Tibial artery (tissue), 4 donors: ENCODE data around the gene BCAR1.
"Not testable (repeated sequence)": the region's sequence is repeated elsewhere in the genome, so short reads cannot be mapped to it uniquely, and the experiment has no call there.

Experiments
- DNase-seq, 2 donors: peaks; one replicate each; pipeline ENCODE4 v3.0.0-alpha.2; 2019
- H3K27ac ChIP-seq, 2 donors: fragments of 200-600 bp; sonication (generic) in 1 of 2; 1 replicate in 1 of 2; 2 replicates in 1 of 2; pipeline ENCODE4 v1.5.1; 2018 to 2019; ENCODE audit warnings: mild to moderate bottlenecking in 1 of 2
- H3K27me3 ChIP-seq, 2 donors: fragments of 200-600 bp; sonication (generic) in 1 of 2; one replicate each; pipeline versions ENCODE4 v1.5.1 to v1.6.0; 2016 to 2019
- H3K36me3 ChIP-seq, 3 donors: fragments of 200-600 bp; sonication (generic) in 2 of 3; one replicate each; pipeline ENCODE4 v1.5.1; 2016 to 2019; ENCODE audit warnings: mild to moderate bottlenecking in 2 of 3
- H3K4me1 ChIP-seq, 4 donors: fragments of 200-600 bp; sonication (generic) in 2 of 4; 1 replicate in 3 of 4; 2 replicates in 1 of 4; pipeline ENCODE4 v1.5.1; 2016 to 2019
- H3K4me3 ChIP-seq, 2 donors: fragments of 200-600 bp; sonication (generic) in 1 of 2; 1 replicate in 1 of 2; 2 replicates in 1 of 2; pipeline ENCODE4 v1.5.1; 2018 to 2019; ENCODE audit warnings: mild to moderate bottlenecking in 2 of 2
- H3K9me3 ChIP-seq, 3 donors: fragments of 200-600 bp; sonication (generic) in 1 of 3; one replicate each; pipeline ENCODE4 v1.5.1; 2016 to 2019
- CTCF ChIP-seq, 2 experiments: fragments of 200-600 bp in 1 of 2; fragments of 450-650 bp in 1 of 2; IDR thresholded peaks; one replicate each; pipeline ENCODE4 v1.5.1; 2017 to 2019; ENCODE audit warnings: antibody characterized with exemption in 2 of 2, mild to moderate bottlenecking in 1 of 2, moderate library complexity in 1 of 2
- intact Hi-C: fragments of 100-400 bp; cut with DNase I; formaldehyde crosslinking; loops from one replicate; pipeline ENCODE4 v1.15.0; 2023; ENCODE audit warnings: low total_unique reads

Gene BCAR1

GRCh38 chr16:75224306-75225082 lies 26.9 kb downstream of the BCAR1 start:
- Histone ChIP-seq H3K27me3 (no peaks in the 10 kb centered on the region), H3K9me3 (no peaks in the 10 kb centered on the region), H3K4me1 (peaks cover 0 to 9% (median 0%) of the 10 kb centered on the region in 4 donors), H3K36me3 (peaks cover 19 to 22% (median 22%) of the 10 kb centered on the region in 3 donors), H3K4me3 (no peak overlapping the region), H3K27ac (no peak overlapping the region)
- DNase-seq, result peak in 1 of 2 donors; percentile 66
- no peak for TF ChIP-seq CTCF (IDR thresholded peaks at IDR 0.05)
- intact Hi-C loops, result loop anchor here (2.0 to 5.0 kb wide), 2 partner anchors 18 to 158 kb away; partner anchors contain the start of gene CTRB2

GRCh38 chr16:75223129-75223528 lies 28.3 kb downstream of the BCAR1 start:
- H3K4me1 ChIP-seq, H3K27me3 ChIP-seq, H3K4me3 ChIP-seq, H3K27ac ChIP-seq, H3K9me3 ChIP-seq, H3K36me3 ChIP-seq, DNase-seq, intact Hi-C loops: not testable (repeated sequence)

- H3K27ac ChIP-seq, result no peak overlapping the region
- H3K36me3 ChIP-seq, result peaks cover 0 to under 1% (median 0%) of the 10 kb centered on the region in 3 donors
- peak in 1 of 2 donors; percentile 65 for DNase-seq
- H3K4me3 ChIP-seq, result no peak overlapping the region
- H3K4me1 ChIP-seq, result peaks cover 0 to 9% (median 3%) of the 10 kb centered on the region in 4 donors
- intact Hi-C loops, result no loop called here
- no peaks in the 10 kb centered on the region for H3K27me3 ChIP-seq
- TF ChIP-seq CTCF (IDR thresholded peaks at IDR 0.05), result no peak
- H3K9me3 ChIP-seq, result no peaks in the 10 kb centered on the region
Observed at GRCh38 chr16:75222271-75222783, 29.1 kb downstream of the BCAR1 start.

GRCh38 chr16:75219838-75220237 lies 31.6 kb downstream of the BCAR1 start:
- intact Hi-C loops, result no loop called here
- Histone ChIP-seq H3K36me3 (no peaks in the 10 kb centered on the region), H3K27ac (no peak overlapping the region), H3K4me3 (no peak overlapping the region), H3K4me1 (peaks cover 0 to 8% (median 3%) of the 10 kb centered on the region in 4 donors), H3K9me3 (no peaks in the 10 kb centered on the region), H3K27me3 (no peaks in the 10 kb centered on the region)
- DNase-seq, result no peak
- TF ChIP-seq CTCF (IDR thresholded peaks at IDR 0.05), result no peak

GRCh38 chr16:75219088-75219487 lies 32.3 kb downstream of the BCAR1 start:
- Histone ChIP-seq H3K27ac (no peak overlapping the region), H3K4me3 (no peak overlapping the region), H3K36me3 (no peaks in the 10 kb centered on the region), H3K4me1 (peaks cover 0 to 7% (median under 1%) of the 10 kb centered on the region in 4 donors), H3K9me3 (no peaks in the 10 kb centered on the region), H3K27me3 (no peaks in the 10 kb centered on the region)
- TF ChIP-seq CTCF (IDR thresholded peaks at IDR 0.05), result no peak
- DNase-seq, result no peak
- intact Hi-C loops, result no loop called here
